ENCODE measurements around the gene NUP133.
"Not testable (repeated sequence)": the region's sequence is repeated elsewhere in the genome, so short reads cannot be mapped to it uniquely, and the experiment has no call there.

Gene NUP133

DNA sequence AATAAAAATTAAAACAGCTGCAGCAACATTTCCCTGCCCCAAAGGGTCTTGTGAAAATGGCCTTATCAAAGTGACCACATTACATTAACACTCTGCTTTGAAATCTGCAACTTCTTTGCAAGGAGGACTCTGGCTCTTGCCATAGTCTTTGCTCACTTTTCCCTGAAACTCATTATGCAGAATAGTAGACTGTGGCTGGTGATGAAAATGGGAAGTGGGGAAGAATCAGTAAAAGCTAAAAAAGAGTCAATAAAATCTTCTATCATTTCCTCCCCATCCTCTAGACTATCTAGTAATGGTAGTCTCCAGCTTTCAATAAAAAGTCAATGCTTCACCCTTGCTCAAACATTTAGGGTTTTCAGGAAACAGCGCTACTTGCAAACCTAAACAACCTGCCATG lies 18.6 kb upstream of the NUP133 start:
- Histone ChIP-seq H3K4me1 (ENCODE audit: insufficient read depth, low read length, poor library complexity, severe bottlenecking) (peaks cover 5% of the 10 kb centered on the region), H3F3A (ENCODE audit: low read depth) (no peaks in the 10 kb centered on the region), H3K4me2 (ENCODE audit: low read depth, low read length, poor library complexity, severe bottlenecking) (no peak overlapping the region), H3K9me3 (ENCODE audit: insufficient read depth, low read depth, low read length) (no peaks in the 10 kb centered on the region), H3K36me3 (ENCODE audit: insufficient read depth, low read length) (no peaks in the 10 kb centered on the region), H3K79me2 (ENCODE audit: insufficient read depth, low read length) (no peaks in the 10 kb centered on the region), H3K9ac (ENCODE audit: low read depth, low read length, poor library complexity, severe bottlenecking) (no peak overlapping the region), H3K9me2 (replicated peaks; ENCODE audit: low read depth, low read length) (no peaks in the 10 kb centered on the region), H3K4me3 (ENCODE audit: low read length, poor library complexity, severe bottlenecking) (no peak overlapping the region), H3K27me3 (ENCODE audit: insufficient read depth, low read length, poor library complexity, severe bottlenecking) (no peaks in the 10 kb centered on the region), H2AFZ (ENCODE audit: low read length) (no peak overlapping the region), H4K20me1 (ENCODE audit: insufficient read depth, low read length, poor library complexity, severe bottlenecking) (no peaks in the 10 kb centered on the region)
- no peak for TF ChIP-seq EZH2phosphoT487 (IDR thresholded peaks at IDR 0.05; ENCODE audit: borderline replicate concordance)
- TF ChIP-seq CTCF (conservative IDR thresholded peaks at IDR 0.05; ENCODE audit: low read length) = no peak

DNA sequence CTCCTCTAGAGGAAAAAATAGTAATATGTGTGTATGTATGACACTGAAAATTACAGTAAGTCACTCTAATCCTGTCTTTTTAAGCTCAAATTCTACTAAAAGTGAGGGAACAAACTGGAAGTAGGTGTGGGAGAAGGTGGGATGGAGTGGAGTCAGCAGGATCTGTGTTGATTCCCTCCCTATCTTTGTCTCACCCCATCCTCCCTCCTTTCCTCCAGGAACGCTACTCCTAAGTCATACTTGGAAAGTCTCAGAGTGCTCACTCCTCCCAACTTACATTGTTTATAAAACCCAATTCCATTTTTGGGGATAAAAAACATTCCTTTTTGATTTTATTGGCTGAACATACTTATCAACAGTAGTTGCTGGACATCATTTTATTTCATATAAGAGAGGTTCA lies 14.9 kb upstream of the NUP133 start:
- peaks cover 5% of the 10 kb centered on the region for H3K4me1 ChIP-seq (ENCODE audit: insufficient read depth, low read length, poor library complexity, severe bottlenecking)
- no peak for TF ChIP-seq CTCF (conservative IDR thresholded peaks at IDR 0.05; ENCODE audit: low read length)
- no peak for TF ChIP-seq EZH2phosphoT487 (IDR thresholded peaks at IDR 0.05; ENCODE audit: borderline replicate concordance)
- H3K27me3 ChIP-seq (ENCODE audit: insufficient read depth, low read length, poor library complexity, severe bottlenecking) = no peaks in the 10 kb centered on the region
- H3K9ac ChIP-seq (ENCODE audit: low read depth, low read length, poor library complexity, severe bottlenecking) = no peak overlapping the region
- no peak overlapping the region for H2AFZ ChIP-seq (ENCODE audit: low read length)
- no peaks in the 10 kb centered on the region for H3F3A ChIP-seq (ENCODE audit: low read depth)
- no peaks in the 10 kb centered on the region for H3K9me2 ChIP-seq (replicated peaks; ENCODE audit: low read depth, low read length)
- H3K36me3 ChIP-seq (ENCODE audit: insufficient read depth, low read length) = no peaks in the 10 kb centered on the region
- H4K20me1 ChIP-seq (ENCODE audit: insufficient read depth, low read length, poor library complexity, severe bottlenecking) = no peaks in the 10 kb centered on the region
- no peaks in the 10 kb centered on the region for H3K79me2 ChIP-seq (ENCODE audit: insufficient read depth, low read length)
- H3K4me3 ChIP-seq (ENCODE audit: low read length, poor library complexity, severe bottlenecking) = no peak overlapping the region
- H3K9me3 ChIP-seq (ENCODE audit: insufficient read depth, low read depth, low read length) = no peaks in the 10 kb centered on the region
- no peak overlapping the region for H3K4me2 ChIP-seq (ENCODE audit: low read depth, low read length, poor library complexity, severe bottlenecking)

DNA sequence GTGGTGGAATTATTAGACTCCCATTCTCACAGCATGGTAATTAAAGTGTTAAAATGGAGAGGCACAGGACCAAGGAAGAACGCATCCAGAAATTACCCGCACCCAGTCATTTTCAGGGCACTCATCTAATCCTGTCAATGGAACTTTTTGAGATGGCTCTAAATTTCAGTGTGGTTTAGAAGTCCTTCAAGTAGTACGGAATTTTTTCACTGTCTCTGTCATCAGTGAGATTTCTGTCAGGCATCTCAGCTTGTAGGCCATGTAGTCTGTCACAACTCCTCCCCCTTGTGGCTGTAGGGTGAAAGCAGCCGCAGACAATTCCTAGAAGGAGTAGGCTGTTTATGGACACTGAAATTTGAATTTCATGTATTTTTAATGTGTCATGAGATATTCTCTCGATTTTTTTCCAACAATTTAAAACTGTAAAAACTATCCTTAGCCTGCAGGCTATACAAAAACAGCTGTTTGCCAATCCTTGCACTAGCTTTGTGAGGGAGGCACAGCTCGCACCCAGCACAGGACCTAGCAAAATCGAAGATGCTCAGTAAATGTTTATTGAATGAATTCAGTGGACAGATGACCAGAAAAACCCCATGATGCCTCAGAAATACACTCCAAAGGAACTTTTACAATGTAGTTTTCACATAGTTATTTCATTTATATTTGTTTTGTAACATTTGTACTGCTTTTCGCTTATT lies 6.6 kb upstream of the NUP133 start:
- Histone ChIP-seq H3K4me3 (ENCODE audit: low read length, poor library complexity, severe bottlenecking) (no peak overlapping the region), H3F3A (ENCODE audit: low read depth) (no peaks in the 10 kb centered on the region), H3K36me3 (ENCODE audit: insufficient read depth, low read length) (no peaks in the 10 kb centered on the region), H2AFZ (ENCODE audit: low read length) (no peak overlapping the region), H3K27me3 (ENCODE audit: insufficient read depth, low read length, poor library complexity, severe bottlenecking) (no peaks in the 10 kb centered on the region), H3K79me2 (ENCODE audit: insufficient read depth, low read length) (no peaks in the 10 kb centered on the region), H3K9ac (ENCODE audit: low read depth, low read length, poor library complexity, severe bottlenecking) (no peak overlapping the region), H3K9me3 (ENCODE audit: insufficient read depth, low read depth, low read length) (no peaks in the 10 kb centered on the region), H4K20me1 (ENCODE audit: insufficient read depth, low read length, poor library complexity, severe bottlenecking) (no peaks in the 10 kb centered on the region), H3K4me2 (ENCODE audit: low read depth, low read length, poor library complexity, severe bottlenecking) (no peak overlapping the region), H3K4me1 (ENCODE audit: insufficient read depth, low read length, poor library complexity, severe bottlenecking) (no peaks in the 10 kb centered on the region), H3K9me2 (replicated peaks; ENCODE audit: low read depth, low read length) (no peaks in the 10 kb centered on the region)
- TF ChIP-seq CTCF (conservative IDR thresholded peaks at IDR 0.05; ENCODE audit: low read length) = peak; percentile 93
- TF ChIP-seq EZH2phosphoT487 (IDR thresholded peaks at IDR 0.05; ENCODE audit: borderline replicate concordance) = no peak

DNA sequence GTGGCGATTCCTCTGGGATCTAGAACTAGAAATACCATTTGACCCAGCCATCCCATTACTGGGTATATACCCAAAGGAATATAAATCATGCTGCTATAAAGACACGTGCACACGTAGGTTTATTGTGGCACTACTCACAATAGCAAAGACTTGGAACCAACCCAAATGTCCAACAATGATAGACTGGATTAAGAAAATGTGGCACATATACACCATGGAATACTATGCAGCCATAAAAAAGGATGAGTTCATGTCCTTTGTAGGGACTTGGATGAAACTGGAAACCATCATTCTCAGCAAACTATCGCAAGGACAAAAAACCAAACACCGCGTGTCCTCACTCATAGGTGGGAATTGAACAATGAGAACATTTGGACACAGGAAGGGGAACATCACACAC lies 3.5 kb upstream of the NUP133 start:
- not testable (repeated sequence) for H3K9ac ChIP-seq (ENCODE audit: low read depth, low read length, poor library complexity, severe bottlenecking); H3K9me3 ChIP-seq (ENCODE audit: insufficient read depth, low read depth, low read length); H3K27me3 ChIP-seq (ENCODE audit: insufficient read depth, low read length, poor library complexity, severe bottlenecking); H3K9me2 ChIP-seq (replicated peaks; ENCODE audit: low read depth, low read length); H3K36me3 ChIP-seq (ENCODE audit: insufficient read depth, low read length); H4K20me1 ChIP-seq (ENCODE audit: insufficient read depth, low read length, poor library complexity, severe bottlenecking); H3K4me3 ChIP-seq (ENCODE audit: low read length, poor library complexity, severe bottlenecking); H3F3A ChIP-seq (ENCODE audit: low read depth); H2AFZ ChIP-seq (ENCODE audit: low read length); H3K4me2 ChIP-seq (ENCODE audit: low read depth, low read length, poor library complexity, severe bottlenecking)
- H3K79me2 ChIP-seq (ENCODE audit: insufficient read depth, low read length) = peaks cover 15% of the 10 kb centered on the region
- H3K4me1 ChIP-seq (ENCODE audit: insufficient read depth, low read length, poor library complexity, severe bottlenecking) = peaks cover 15% of the 10 kb centered on the region

- H3K9ac ChIP-seq (ENCODE audit: low read depth, low read length, poor library complexity, severe bottlenecking); H2AFZ ChIP-seq (ENCODE audit: low read length); H3K36me3 ChIP-seq (ENCODE audit: insufficient read depth, low read length); H4K20me1 ChIP-seq (ENCODE audit: insufficient read depth, low read length, poor library complexity, severe bottlenecking); H3F3A ChIP-seq (ENCODE audit: low read depth); H3K9me2 ChIP-seq (replicated peaks; ENCODE audit: low read depth, low read length); H3K9me3 ChIP-seq (ENCODE audit: insufficient read depth, low read depth, low read length); H3K27me3 ChIP-seq (ENCODE audit: insufficient read depth, low read length, poor library complexity, severe bottlenecking); H3K4me2 ChIP-seq (ENCODE audit: low read depth, low read length, poor library complexity, severe bottlenecking); H3K4me3 ChIP-seq (ENCODE audit: low read length, poor library complexity, severe bottlenecking): not testable (repeated sequence)
- Histone ChIP-seq H3K4me1 (ENCODE audit: insufficient read depth, low read length, poor library complexity, severe bottlenecking) (peaks cover 19% of the 10 kb centered on the region), H3K79me2 (ENCODE audit: insufficient read depth, low read length) (peaks cover 19% of the 10 kb centered on the region)
These were observed 3.1 kb upstream of the NUP133 start for GRCh38 chr1:229511201-229511600.
